WTC11 (cell line): ENCODE measurements around the gene MRPS11. TPM values are rescaled to one million over a fixed set of nuclear protein-coding genes. Genes with fewer than 3 reads are reported as not detected.
"Not testable (repeated sequence)": the region's sequence is repeated elsewhere in the genome, so short reads cannot be mapped to it uniquely, and the experiment has no call there.

ENCODE experiments used
- ATAC-seq: fragments of 200-7000 bp; cut with Tn5 transposase; 2 replicates; pipeline ENCODE4 v1.10.0; 2021; ENCODE audit warnings: mild to moderate bottlenecking, moderate library complexity
- CTCF ChIA-PET: fragments of 300-600 bp; sonication (Branson Sonifier 250); formaldehyde crosslinking; loops from one replicate; lab custom pipeline; 2021; ENCODE audit warnings: antibody characterized with exemption; lab: Charles Lee
- POLR2A ChIA-PET: fragments of 350-600 bp; sonication (Branson Sonifier 250); formaldehyde crosslinking; loops from one replicate; lab custom pipeline; 2021; ENCODE audit warnings: antibody characterized with exemption; lab: Charles Lee
- DNase-seq: peaks from one replicate; pipeline ENCODE4 v3.0.0; 2021; ENCODE audit warnings: low spot score
- H3K27ac Mint-ChIP-seq: 2 replicates; pipeline ENCODE4 v1.8.0; 2021; ENCODE audit warnings: mixed read lengths
- H3K27me3 Mint-ChIP-seq: 2 replicates; pipeline ENCODE4 v1.8.0; 2021; ENCODE audit warnings: low read depth, mild to moderate bottlenecking, moderate library complexity, mixed read lengths
- H3K36me3 Mint-ChIP-seq: 2 replicates; pipeline ENCODE4 v1.8.0; 2021; ENCODE audit warnings: mixed read lengths
- H3K4me1 Mint-ChIP-seq: 2 replicates; pipeline ENCODE4 v1.8.0; 2022; ENCODE audit warnings: mixed read lengths
- H3K4me3 Mint-ChIP-seq: 2 replicates; pipeline ENCODE4 v1.8.0; 2021; ENCODE audit warnings: mild to moderate bottlenecking, moderate library complexity, mixed read lengths
- H3K9me3 Mint-ChIP-seq: 2 replicates; pipeline ENCODE4 v1.8.0; 2021; ENCODE audit warnings: mixed read lengths
- ATF3 ChIP-seq: sonication (generic); formaldehyde crosslinking; conservative IDR thresholded peaks from 2 replicates; pipeline ENCODE4 v1.8.1; 2022; ENCODE audit warnings: mild to moderate bottlenecking, missing genetic modification reagents
- FOXJ3 ChIP-seq: sonication (generic); formaldehyde crosslinking; IDR thresholded peaks from 2 replicates; pipeline ENCODE4 v1.9.0; 2021; ENCODE audit warnings: missing genetic modification reagents, mild to moderate bottlenecking, borderline replicate concordance
- GTF2I ChIP-seq: fragments of 250-450 bp; sonication (Bioruptor Pico); conservative IDR thresholded peaks from 2 replicates; pipeline ENCODE4 v1.4.0; 2021; ENCODE audit warnings: mild to moderate bottlenecking
- KAT7 ChIP-seq: sonication (generic); formaldehyde crosslinking; IDR thresholded peaks from 2 replicates; pipeline ENCODE4 v1.8.1; 2023; ENCODE audit warnings: missing genetic modification reagents, mild to moderate bottlenecking, borderline replicate concordance
- PREB ChIP-seq: sonication (generic); formaldehyde crosslinking; IDR thresholded peaks from 2 replicates; pipeline ENCODE4 v1.8.1; 2022; ENCODE audit warnings: mild to moderate bottlenecking, missing genetic modification reagents, moderate library complexity, borderline replicate concordance
- SMAD4 ChIP-seq: sonication (generic); formaldehyde crosslinking; IDR thresholded peaks from 2 replicates; pipeline ENCODE4 v1.8.0; 2022; ENCODE audit warnings: mild to moderate bottlenecking, missing genetic modification reagents
- SOX15 ChIP-seq: fragments of 250-450 bp; sonication (Bioruptor Pico); IDR thresholded peaks from 2 replicates; pipeline ENCODE4 v1.9.0; 2021; ENCODE audit warnings: mild to moderate bottlenecking
- SP1 ChIP-seq: sonication (generic); formaldehyde crosslinking; conservative IDR thresholded peaks from 2 replicates; pipeline ENCODE4 v1.8.1; 2022; ENCODE audit warnings: missing genetic modification reagents
- TCF7 ChIP-seq: sonication (generic); formaldehyde crosslinking; IDR thresholded peaks from 2 replicates; pipeline ENCODE4 v1.8.0; 2022; ENCODE audit warnings: mild to moderate bottlenecking, low read depth, missing genetic modification reagents, moderate library complexity
- USF1 ChIP-seq: sonication (generic); formaldehyde crosslinking; IDR thresholded peaks from 2 replicates; pipeline ENCODE4 v1.8.0; 2022; ENCODE audit warnings: mild to moderate bottlenecking, missing genetic modification reagents
- ZNF121 ChIP-seq: sonication (generic); formaldehyde crosslinking; IDR thresholded peaks from 2 replicates; pipeline ENCODE4 v1.8.0; 2023; ENCODE audit warnings: missing genetic modification reagents
- ZNF232 ChIP-seq: sonication (generic); formaldehyde crosslinking; IDR thresholded peaks from 2 replicates; pipeline ENCODE4 v1.8.0; 2022; ENCODE audit warnings: mild to moderate bottlenecking, missing genetic modification reagents
- ZNF416 ChIP-seq: fragments of 250-450 bp; sonication (Bioruptor Pico); IDR thresholded peaks from 2 replicates; pipeline ENCODE4 v1.9.0; 2021; ENCODE audit warnings: mild to moderate bottlenecking, inconsistent platforms
- total RNA-seq: library from RNA; stranded (reverse); gene quantifications from 3 replicates; pipeline ENCODE4 v1.2.3, GENCODE V29; 2021
- TF ChIP-seq, protein P1 (sequence below): sonication (generic); formaldehyde crosslinking; IDR thresholded peaks from 2 replicates; pipeline ENCODE4 v1.8.1; 2023; ENCODE audit warnings: mild to moderate bottlenecking, missing genetic modification reagents, moderate library complexity
- TF ChIP-seq, protein P2 (sequence below): fragments of 250-450 bp; sonication (Bioruptor Pico); IDR thresholded peaks from 2 replicates; pipeline ENCODE4 v1.9.0; 2021; ENCODE audit warnings: mild to moderate bottlenecking
- TF ChIP-seq, protein P3 (sequence below): fragments of 200-600 bp; IDR thresholded peaks from 2 replicates; pipeline ENCODE4 v1.8.0; 2022; ENCODE audit warnings: antibody characterized with exemption

The MRPS11 gene
- total RNA-seq, 1 experiment from 2014 or later, result 49.1 TPM

DNA sequence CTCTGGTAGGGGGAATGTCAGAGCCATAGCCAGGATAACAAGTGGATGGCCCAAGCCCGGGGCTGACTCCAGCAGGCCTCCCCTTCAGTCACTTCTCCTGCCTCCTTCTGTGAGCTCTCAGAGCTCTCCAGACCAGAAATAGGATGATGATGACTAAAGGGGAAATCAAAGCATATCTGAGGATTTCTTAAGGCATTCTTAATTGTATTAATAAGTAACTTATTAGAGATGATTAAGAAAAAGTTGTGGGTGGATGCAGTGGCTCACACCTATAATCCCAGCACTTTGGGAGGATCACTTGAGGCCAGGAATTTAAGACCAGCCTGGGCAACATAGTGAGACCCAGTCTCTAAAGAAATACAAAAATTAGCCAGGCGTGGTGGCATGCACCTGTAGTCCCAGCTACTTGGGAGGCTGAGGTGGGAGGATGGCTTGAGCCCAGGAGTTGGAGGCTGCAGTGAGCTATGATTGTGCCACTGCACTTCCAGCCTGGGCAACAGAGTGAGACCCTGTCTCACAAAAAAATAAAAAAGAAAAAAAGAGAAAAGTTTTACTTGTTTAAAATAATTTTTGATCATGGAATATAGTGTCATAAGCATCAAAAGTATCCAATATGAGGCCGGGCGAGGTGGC, 6.3 kb downstream of the MRPS11 start:
- ATAC-seq, H3K4me1 Mint-ChIP-seq, DNase-seq, CTCF ChIA-PET, H3K27me3 Mint-ChIP-seq, POLR2A ChIA-PET, H3K27ac Mint-ChIP-seq: not testable (repeated sequence)
- TF ChIP-seq ZNF121 (CRISPR knock-in tag), result 0 out of 2 replicates have a peak, but pooled peaks have one; percentile 56
- TF ChIP-seq, all 79 proteins: peak for 1; not testable (repeated sequence) for 78
- not testable (repeated sequence) for H3K4me3 Mint-ChIP-seq, H3K9me3 Mint-ChIP-seq
- H3K36me3 Mint-ChIP-seq, result peaks cover 19% of the 10 kb centered on the region

- peaks cover 3% of the 10 kb centered on the region; the same call in 1 of the 2 replicates for H3K4me1 Mint-ChIP-seq
- ATAC-seq, result peak; percentile 85
- TF ChIP-seq ZNF416 (CRISPR knock-in tag) (no peak), USF1 (CRISPR knock-in tag) (peak; percentile 69; the same call in 1 of the 2 replicates)
- TF ChIP-seq, protein P1, sequence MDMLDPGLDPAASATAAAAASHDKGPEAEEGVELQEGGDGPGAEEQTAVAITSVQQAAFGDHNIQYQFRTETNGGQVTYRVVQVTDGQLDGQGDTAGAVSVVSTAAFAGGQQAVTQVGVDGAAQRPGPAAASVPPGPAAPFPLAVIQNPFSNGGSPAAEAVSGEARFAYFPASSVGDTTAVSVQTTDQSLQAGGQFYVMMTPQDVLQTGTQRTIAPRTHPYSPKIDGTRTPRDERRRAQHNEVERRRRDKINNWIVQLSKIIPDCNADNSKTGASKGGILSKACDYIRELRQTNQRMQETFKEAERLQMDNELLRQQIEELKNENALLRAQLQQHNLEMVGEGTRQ (CRISPR knock-in tag), result peak; percentile 73
- TF ChIP-seq, all 79 proteins: peak for 2
- Mint-ChIP-seq H3K4me3 (no peak overlapping the region), H3K27me3 (no peaks in the 10 kb centered on the region), H3K27ac (no peak overlapping the region), H3K36me3 (peaks cover 19% of the 10 kb centered on the region), H3K9me3 (no peaks in the 10 kb centered on the region)
- peak; percentile 38 for DNase-seq
- ChIA-PET CTCF (interaction anchor here (1.0 to 3.4 kb wide), 5 partner anchors 9 to 162 kb away, joined by 3 to 18 read pairs (median 6); partner anchors contain the start of genes ISG20, MRPL46 and MRPS11), POLR2A (no interaction called here)
Observed at GRCh38 chr15:88476635-88477060, 9.1 kb downstream of the MRPS11 start.

DNA sequence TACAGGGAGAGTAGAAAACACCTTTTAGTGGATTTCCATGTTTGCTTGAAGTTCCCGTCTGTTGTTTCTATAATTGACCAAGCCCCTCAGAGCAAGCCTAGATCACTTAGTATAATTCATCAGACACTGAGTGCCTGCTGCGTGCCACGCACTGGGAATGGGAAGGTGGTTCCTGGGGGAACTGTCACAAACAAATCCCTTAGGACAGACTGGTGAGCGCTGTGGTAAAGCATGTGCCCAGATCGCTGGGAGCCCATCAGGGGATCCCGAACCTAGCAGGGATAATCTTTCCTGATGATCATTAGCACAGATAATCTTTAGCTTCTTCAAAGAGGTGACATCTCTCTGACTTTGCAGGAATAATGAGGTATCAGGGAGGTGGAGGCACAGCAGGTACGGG, 9.6 kb downstream of the MRPS11 start:
- H3K9me3 Mint-ChIP-seq, result no peaks in the 10 kb centered on the region
- POLR2A ChIA-PET, result no interaction called here
- DNase-seq, result no peak
- H3K27ac Mint-ChIP-seq, result no peak overlapping the region
- no peak overlapping the region for H3K4me3 Mint-ChIP-seq
- H3K4me1 Mint-ChIP-seq, result peaks cover 4% of the 10 kb centered on the region; the same call in 1 of the 2 replicates
- CTCF ChIA-PET, result interaction anchor here (1.0 to 3.4 kb wide), 6 partner anchors 10 to 181 kb away, joined by 3 to 18 read pairs (median 5); partner anchors contain the start of genes ISG20, MRPL46 and MRPS11
- no peaks in the 10 kb centered on the region; the same call in 1 of the 2 replicates for H3K27me3 Mint-ChIP-seq
- TF ChIP-seq, protein P2, sequence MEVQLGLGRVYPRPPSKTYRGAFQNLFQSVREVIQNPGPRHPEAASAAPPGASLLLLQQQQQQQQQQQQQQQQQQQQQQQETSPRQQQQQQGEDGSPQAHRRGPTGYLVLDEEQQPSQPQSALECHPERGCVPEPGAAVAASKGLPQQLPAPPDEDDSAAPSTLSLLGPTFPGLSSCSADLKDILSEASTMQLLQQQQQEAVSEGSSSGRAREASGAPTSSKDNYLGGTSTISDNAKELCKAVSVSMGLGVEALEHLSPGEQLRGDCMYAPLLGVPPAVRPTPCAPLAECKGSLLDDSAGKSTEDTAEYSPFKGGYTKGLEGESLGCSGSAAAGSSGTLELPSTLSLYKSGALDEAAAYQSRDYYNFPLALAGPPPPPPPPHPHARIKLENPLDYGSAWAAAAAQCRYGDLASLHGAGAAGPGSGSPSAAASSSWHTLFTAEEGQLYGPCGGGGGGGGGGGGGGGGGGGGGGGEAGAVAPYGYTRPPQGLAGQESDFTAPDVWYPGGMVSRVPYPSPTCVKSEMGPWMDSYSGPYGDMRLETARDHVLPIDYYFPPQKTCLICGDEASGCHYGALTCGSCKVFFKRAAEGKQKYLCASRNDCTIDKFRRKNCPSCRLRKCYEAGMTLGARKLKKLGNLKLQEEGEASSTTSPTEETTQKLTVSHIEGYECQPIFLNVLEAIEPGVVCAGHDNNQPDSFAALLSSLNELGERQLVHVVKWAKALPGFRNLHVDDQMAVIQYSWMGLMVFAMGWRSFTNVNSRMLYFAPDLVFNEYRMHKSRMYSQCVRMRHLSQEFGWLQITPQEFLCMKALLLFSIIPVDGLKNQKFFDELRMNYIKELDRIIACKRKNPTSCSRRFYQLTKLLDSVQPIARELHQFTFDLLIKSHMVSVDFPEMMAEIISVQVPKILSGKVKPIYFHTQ (CRISPR knock-in tag), result no peak
- TF ChIP-seq ATF3 (CRISPR knock-in tag) (no peak), TCF7 (CRISPR knock-in tag) (no peak), KAT7 (no peak)
- TF ChIP-seq, protein P3, sequence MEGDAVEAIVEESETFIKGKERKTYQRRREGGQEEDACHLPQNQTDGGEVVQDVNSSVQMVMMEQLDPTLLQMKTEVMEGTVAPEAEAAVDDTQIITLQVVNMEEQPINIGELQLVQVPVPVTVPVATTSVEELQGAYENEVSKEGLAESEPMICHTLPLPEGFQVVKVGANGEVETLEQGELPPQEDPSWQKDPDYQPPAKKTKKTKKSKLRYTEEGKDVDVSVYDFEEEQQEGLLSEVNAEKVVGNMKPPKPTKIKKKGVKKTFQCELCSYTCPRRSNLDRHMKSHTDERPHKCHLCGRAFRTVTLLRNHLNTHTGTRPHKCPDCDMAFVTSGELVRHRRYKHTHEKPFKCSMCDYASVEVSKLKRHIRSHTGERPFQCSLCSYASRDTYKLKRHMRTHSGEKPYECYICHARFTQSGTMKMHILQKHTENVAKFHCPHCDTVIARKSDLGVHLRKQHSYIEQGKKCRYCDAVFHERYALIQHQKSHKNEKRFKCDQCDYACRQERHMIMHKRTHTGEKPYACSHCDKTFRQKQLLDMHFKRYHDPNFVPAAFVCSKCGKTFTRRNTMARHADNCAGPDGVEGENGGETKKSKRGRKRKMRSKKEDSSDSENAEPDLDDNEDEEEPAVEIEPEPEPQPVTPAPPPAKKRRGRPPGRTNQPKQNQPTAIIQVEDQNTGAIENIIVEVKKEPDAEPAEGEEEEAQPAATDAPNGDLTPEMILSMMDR, result no peak
- peaks cover 15% of the 10 kb centered on the region for H3K36me3 Mint-ChIP-seq
- ATAC-seq, result no peak

- ATAC-seq (no peak), DNase-seq (no peak)
- no peaks in the 10 kb centered on the region for H3K9me3 Mint-ChIP-seq
- ChIA-PET POLR2A (no interaction called here), CTCF (interaction anchor here (1.0 to 3.4 kb wide), 3 partner anchors 11 to 180 kb away, joined by 3 to 18 read pairs (median 9); partner anchors contain the start of genes MRPL46 and MRPS11)
- H3K4me1 Mint-ChIP-seq, result peaks cover 9% of the 10 kb centered on the region; the same call in 1 of the 2 replicates
- H3K27ac Mint-ChIP-seq, result no peak overlapping the region
- H3K36me3 Mint-ChIP-seq, result peaks cover 11% of the 10 kb centered on the region
- TF ChIP-seq SMAD4 (CRISPR knock-in tag) (no peak), GTF2I (CRISPR knock-in tag) (no peak), SOX15 (no peak), TCF7 (CRISPR knock-in tag) (no peak), ZNF232 (CRISPR knock-in tag) (no peak), FOXJ3 (CRISPR knock-in tag) (no peak), PREB (no peak), SP1 (CRISPR knock-in tag) (no peak)
- H3K4me3 Mint-ChIP-seq, result no peak overlapping the region
- no peaks in the 10 kb centered on the region; the same call in 1 of the 2 replicates for H3K27me3 Mint-ChIP-seq
Observed at GRCh38 chr15:88477904-88478303, 10.4 kb downstream of the MRPS11 start.
